Lower leg skin (tissue), 4 donors: ENCODE measurements around the gene PODXL2. TPM values are rescaled to one million over a fixed set of nuclear protein-coding genes. Genes with fewer than 3 reads are reported as not detected.
"Not testable (repeated sequence)": the region's sequence is repeated elsewhere in the genome, so short reads cannot be mapped to it uniquely, and the experiment has no call there.

ENCODE experiments used
- DNase-seq, 2 donors: peaks; one replicate each; pipeline ENCODE4 v3.0.0-alpha.2; 2019; ENCODE audit warnings: low spot score in 2 of 2
- H3K4me3 ChIP-seq: fragments of 200-600 bp; sonication (generic); 2 replicates; pipeline ENCODE4 v1.5.1; 2017; ENCODE audit warnings: mild to moderate bottlenecking, low read depth; ENCODE audit not compliant: poor library complexity, severe bottlenecking
- CTCF ChIP-seq, 3 donors: fragments of 450-650 bp; IDR thresholded peaks; one replicate each; pipeline ENCODE4 v1.5.1; 2016; ENCODE audit warnings: antibody characterized with exemption in 3 of 3, mild to moderate bottlenecking in 3 of 3, moderate library complexity in 2 of 3
- POLR2A ChIP-seq, 2 donors: fragments of 450-650 bp; IDR thresholded peaks; one replicate each; pipeline ENCODE4 v1.6.1; 2016 to 2017; ENCODE audit warnings: antibody characterized with exemption in 2 of 2, mild to moderate bottlenecking in 1 of 2, moderate library complexity in 1 of 2
- WGBS, 2 donors: methylation state at CpG; one replicate each; pipeline ENCODE4 v1.1.5; 2018; 5-methylcytosine and 5-hydroxymethylcytosine counted together
- intact Hi-C: fragments of 100-400 bp; cut with DNase I; formaldehyde crosslinking; loops from one replicate; pipeline ENCODE4 v1.15.0; 2023; ENCODE audit warnings: low total_unique reads
- total RNA-seq, 4 donors: library from RNA; depleted of rRNA; stranded (reverse); fragments of >200 nt; gene quantifications; one replicate each; pipeline ENCODE4 v1.1.0, GENCODE V29; 2016

Gene PODXL2
- total RNA-seq, 4 donors from 2014 or later: 7.1 to 14.5 (median 9.2) TPM

- no peak for TF ChIP-seq POLR2A (IDR thresholded peaks at IDR 0.05)
- no peak for TF ChIP-seq CTCF (IDR thresholded peaks at IDR 0.05)
- intact Hi-C loops: no loop called here
Observed at GRCh38 chr3:127700406-127700805, 71.4 kb downstream of the PODXL2 start.

GRCh38 chr3:127701280-127701911 lies 72.4 kb downstream of the PODXL2 start:
- H3K4me3 ChIP-seq: no peak overlapping the region
- no peak for DNase-seq
- intact Hi-C loops: no loop called here
- TF ChIP-seq CTCF (IDR thresholded peaks at IDR 0.05) (no peak), POLR2A (IDR thresholded peaks at IDR 0.05) (no peak)
- WGBS, 2 donors: 62 to 68% methylated on average over 11 of the region's 11 CpGs

More at GRCh38 chr3:127700406-127700805, 71.4 kb downstream of the PODXL2 start:
- whole genome bisulfite sequencing, 2 donors: 79 to 84% methylated on average over 5 of the region's 5 CpGs
- no peak for DNase-seq
- H3K4me3 ChIP-seq: no peak overlapping the region

DNA sequence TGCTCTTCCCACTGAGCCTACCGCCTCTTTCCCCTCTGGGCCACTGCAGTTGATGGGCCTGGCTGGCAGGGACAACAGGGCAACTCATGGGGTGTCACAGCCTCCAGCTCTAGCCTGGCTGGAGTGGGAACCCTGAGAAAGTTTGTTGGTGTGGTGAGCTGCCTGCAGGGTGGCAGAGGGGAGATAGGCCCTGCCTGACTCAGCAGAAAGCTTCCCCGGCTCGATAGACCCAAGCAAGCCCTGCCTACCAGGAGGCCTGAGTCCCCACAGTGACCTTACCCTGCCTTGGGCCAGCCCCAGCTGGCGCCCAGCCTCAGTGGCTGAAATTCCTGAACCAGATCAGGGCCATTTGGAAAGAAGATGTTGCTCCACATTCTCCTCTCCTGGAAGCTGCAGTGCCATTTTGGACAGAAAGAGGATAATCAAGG lies 73.2 kb downstream of the PODXL2 start:
- no peak for TF ChIP-seq CTCF (IDR thresholded peaks at IDR 0.05)
- TF ChIP-seq POLR2A (IDR thresholded peaks at IDR 0.05): no peak
- WGBS, 2 donors: 58 to 82% methylated on average over 4 of the region's 4 CpGs
- intact Hi-C loops: no loop called here
- H3K4me3 ChIP-seq: no peak overlapping the region
- no peak for DNase-seq

GRCh38 chr3:127704840-127705239 lies 75.9 kb downstream of the PODXL2 start:
- peak in 1 of 2 donors; percentile 42 for DNase-seq
- H3K4me3 ChIP-seq, intact Hi-C loops: not testable (repeated sequence)
- 90 to 92% methylated on average over 4 of the region's 4 CpGs for WGBS, 2 donors

DNA sequence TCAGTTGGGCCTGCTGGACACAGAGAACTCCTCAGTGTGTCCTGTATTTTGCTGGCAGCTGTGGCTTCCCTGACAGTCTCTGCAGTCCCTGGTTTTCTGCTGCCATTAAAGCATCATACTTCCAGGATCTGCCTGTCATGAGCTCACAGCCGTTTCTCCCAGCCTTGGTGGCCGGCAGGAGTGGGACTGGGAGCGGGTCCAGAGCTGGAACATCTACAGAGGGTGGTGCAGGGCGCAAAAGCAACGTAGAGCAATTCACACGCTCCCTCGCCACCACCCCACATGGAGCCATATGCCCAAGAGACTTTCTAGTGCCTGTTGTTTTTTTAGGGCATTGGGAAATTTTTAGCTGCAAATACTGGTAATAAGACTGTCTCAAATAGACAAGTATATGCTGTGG lies 77.3 kb downstream of the PODXL2 start:
- no peak for TF ChIP-seq CTCF (IDR thresholded peaks at IDR 0.05)
- no peak for TF ChIP-seq POLR2A (IDR thresholded peaks at IDR 0.05)
- intact Hi-C loops: no loop called here
- peak in 1 of 2 donors; percentile 85 for DNase-seq
- H3K4me3 ChIP-seq: no peak overlapping the region
- 62 to 73% methylated on average over 7 of the region's 7 CpGs for WGBS, 2 donors

- intact Hi-C loops: no loop called here
- 78 to 82% methylated on average over 16 of the region's 16 CpGs for WGBS, 2 donors
- DNase-seq: peak in 1 of 2 donors; percentile 74
- no peak for TF ChIP-seq POLR2A (IDR thresholded peaks at IDR 0.05)
- no peak for TF ChIP-seq CTCF (IDR thresholded peaks at IDR 0.05)
- H3K4me3 ChIP-seq: no peak overlapping the region
Observed at GRCh38 chr3:127706785-127707351, 77.9 kb downstream of the PODXL2 start.
